ENCODE results near the gene MLKL.

DNA sequence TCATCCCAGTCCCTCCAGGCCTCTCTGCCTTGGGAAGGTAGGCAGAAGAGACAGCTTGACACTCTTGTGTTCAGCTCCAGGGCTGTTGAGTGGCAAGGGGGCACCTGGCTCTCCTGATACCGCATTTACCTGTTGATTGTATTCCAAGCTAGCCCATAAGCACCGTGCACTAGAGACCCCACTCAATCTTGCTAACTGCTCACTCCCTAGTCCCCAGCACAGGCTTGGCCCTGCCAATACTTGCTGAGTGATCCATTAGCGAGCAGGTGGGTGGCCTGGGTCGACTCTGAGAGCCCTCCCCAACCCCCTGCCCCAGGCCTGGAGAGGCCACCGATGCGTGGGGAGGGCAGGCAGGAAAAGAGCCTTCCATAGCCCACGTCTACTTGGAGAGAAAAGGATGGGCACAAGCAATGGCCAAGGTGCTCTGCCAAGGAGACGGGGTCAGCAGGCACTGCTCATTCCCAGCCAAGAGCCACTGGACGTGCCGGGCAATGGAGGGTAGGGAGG lies 44.5 kb upstream of the MLKL start:
- TF ChIP-seq CTCF (IDR thresholded peaks at IDR 0.05; ENCODE audit: extremely low read depth in 1 of 2, insufficient read depth in 1 of 2, low read depth in 1 of 2, low read length in 2 of 2) (no peak), POLR2A (IDR thresholded peaks at IDR 0.05; ENCODE audit: low read depth, low read length) (no peak)
